ENCODE data around the gene ST3GAL4. TPM values are rescaled to one million over a fixed set of nuclear protein-coding genes. Genes with fewer than 3 reads are reported as not detected.

The ST3GAL4 gene
- total RNA-seq, 4 donors from 2014 or later, result 3.4 to 12.4 (median 9.6) TPM

DNA sequence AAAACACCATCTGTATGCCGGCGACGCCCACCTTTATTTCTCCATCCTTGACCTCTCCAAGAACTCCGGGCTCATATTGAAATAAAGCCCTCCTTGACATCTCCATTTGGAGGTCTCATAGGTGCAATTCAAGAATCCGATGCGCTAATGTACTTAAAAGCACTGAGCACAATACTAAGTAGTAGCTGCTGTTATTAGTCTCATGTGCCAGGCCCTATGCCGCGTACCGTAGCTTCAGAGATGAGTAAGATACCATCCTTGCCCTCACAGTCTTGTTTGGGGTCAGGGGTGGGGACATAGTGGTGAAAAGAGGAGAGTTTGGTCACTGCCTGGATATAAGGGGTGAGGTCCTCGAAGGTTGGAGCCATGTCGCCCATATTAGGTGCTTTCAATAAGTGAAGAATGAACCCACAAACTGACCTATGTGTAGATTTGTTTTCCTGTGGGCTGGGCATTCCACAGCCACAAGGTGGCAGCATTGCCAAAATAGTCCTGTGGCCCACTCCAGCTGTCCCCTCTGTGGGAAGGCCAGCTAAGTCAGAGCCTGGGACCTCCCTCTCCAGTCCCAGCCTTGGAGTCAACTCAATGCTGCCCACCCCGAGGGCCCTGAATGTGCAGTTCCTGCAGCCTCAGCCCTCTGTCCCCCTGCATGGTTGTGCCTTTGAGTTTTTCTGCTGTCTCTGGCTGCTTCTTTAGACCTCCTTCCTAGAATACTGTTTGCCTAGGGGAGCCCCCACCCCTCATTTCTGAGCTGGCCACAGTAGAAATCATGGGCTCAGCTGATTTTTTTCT is 45.1 kb upstream of the ST3GAL4 start:
- in situ Hi-C loops (cut with MboI; ENCODE audit: low sequenced_read_pairs in 4 of 4), result loop anchor here (10.0 to 25.0 kb wide), 3 partner anchors 164 to 177 kb away; no protein-coding TSS in a partner anchor
- H3K4me1 ChIP-seq, result peaks cover 16 to 29% of the 10 kb centered on the region in 2 donors

DNA sequence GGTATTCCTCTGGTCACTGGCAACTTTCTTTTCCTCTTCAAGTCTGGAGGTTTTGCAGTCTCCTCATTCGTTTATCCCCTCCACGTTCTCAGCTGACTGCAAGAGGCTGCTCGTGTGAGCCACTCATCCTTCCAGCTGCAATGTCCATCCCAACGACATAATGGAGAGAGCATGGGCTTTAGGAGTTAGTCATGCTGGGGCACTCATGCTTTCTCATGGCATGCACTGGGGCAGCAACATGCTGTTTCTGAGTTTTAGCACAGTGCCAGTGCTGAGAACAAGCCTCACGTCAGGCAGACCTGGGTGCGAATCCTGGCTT is 44.5 kb upstream of the ST3GAL4 start:
- no peak for DNase-seq
- peaks cover 16 to 25% of the 10 kb centered on the region in 2 donors for H3K4me1 ChIP-seq
- peak overlapping the region in 1 of 4 donors; percentile 23 for H3K27ac ChIP-seq
- H3K4me3 ChIP-seq, result no peak overlapping the region
- ATAC-seq, result no peak
- no peaks in the 10 kb centered on the region for H3K9me3 ChIP-seq
- H3K27me3 ChIP-seq, result no peaks in the 10 kb centered on the region
- intact Hi-C loops (cut with DNase I; ENCODE audit: low total_unique reads), result loop anchor here (1.0 to 10.0 kb wide), 3 partner anchors 58 to 684 kb away; no protein-coding TSS in a partner anchor
- in situ Hi-C loops (cut with MboI; ENCODE audit: low sequenced_read_pairs in 4 of 4), result loop anchor here (10.0 to 25.0 kb wide), 3 partner anchors 164 to 176 kb away; no protein-coding TSS in a partner anchor
- TF ChIP-seq POLR2A (IDR thresholded peaks at IDR 0.05), result no peak
- TF ChIP-seq, protein P1, sequence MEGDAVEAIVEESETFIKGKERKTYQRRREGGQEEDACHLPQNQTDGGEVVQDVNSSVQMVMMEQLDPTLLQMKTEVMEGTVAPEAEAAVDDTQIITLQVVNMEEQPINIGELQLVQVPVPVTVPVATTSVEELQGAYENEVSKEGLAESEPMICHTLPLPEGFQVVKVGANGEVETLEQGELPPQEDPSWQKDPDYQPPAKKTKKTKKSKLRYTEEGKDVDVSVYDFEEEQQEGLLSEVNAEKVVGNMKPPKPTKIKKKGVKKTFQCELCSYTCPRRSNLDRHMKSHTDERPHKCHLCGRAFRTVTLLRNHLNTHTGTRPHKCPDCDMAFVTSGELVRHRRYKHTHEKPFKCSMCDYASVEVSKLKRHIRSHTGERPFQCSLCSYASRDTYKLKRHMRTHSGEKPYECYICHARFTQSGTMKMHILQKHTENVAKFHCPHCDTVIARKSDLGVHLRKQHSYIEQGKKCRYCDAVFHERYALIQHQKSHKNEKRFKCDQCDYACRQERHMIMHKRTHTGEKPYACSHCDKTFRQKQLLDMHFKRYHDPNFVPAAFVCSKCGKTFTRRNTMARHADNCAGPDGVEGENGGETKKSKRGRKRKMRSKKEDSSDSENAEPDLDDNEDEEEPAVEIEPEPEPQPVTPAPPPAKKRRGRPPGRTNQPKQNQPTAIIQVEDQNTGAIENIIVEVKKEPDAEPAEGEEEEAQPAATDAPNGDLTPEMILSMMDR (IDR thresholded peaks at IDR 0.05 in 4 of 5, conservative IDR thresholded peaks at IDR 0.05 in 1 of 5), result no peak
- H3K36me3 ChIP-seq, result peaks cover 0 to 7% of the 10 kb centered on the region in 2 donors

More for the DNA sequence above, 45.1 kb upstream of the ST3GAL4 start:
- Histone ChIP-seq H3K27ac (peak overlapping the region in 3 of 4 donors; percentile 23 to 79 (median 43)), H3K27me3 (no peaks in the 10 kb centered on the region), H3K36me3 (peaks cover 0 to 7% of the 10 kb centered on the region in 2 donors), H3K9me3 (no peaks in the 10 kb centered on the region), H3K4me3 (no peak overlapping the region)
- ATAC-seq (peak; percentile 73 to 75), DNase-seq (peak; percentile 53 to 69)
- intact Hi-C loops (cut with DNase I; ENCODE audit: low total_unique reads), result loop anchor here (1.0 to 10.0 kb wide), 3 partner anchors 59 to 684 kb away; no protein-coding TSS in a partner anchor
- TF ChIP-seq, protein P1 (IDR thresholded peaks at IDR 0.05 in 4 of 5, conservative IDR thresholded peaks at IDR 0.05 in 1 of 5), result peak; percentile 67 to 89 (median 80)
- no peak for TF ChIP-seq POLR2A (IDR thresholded peaks at IDR 0.05)

DNA sequence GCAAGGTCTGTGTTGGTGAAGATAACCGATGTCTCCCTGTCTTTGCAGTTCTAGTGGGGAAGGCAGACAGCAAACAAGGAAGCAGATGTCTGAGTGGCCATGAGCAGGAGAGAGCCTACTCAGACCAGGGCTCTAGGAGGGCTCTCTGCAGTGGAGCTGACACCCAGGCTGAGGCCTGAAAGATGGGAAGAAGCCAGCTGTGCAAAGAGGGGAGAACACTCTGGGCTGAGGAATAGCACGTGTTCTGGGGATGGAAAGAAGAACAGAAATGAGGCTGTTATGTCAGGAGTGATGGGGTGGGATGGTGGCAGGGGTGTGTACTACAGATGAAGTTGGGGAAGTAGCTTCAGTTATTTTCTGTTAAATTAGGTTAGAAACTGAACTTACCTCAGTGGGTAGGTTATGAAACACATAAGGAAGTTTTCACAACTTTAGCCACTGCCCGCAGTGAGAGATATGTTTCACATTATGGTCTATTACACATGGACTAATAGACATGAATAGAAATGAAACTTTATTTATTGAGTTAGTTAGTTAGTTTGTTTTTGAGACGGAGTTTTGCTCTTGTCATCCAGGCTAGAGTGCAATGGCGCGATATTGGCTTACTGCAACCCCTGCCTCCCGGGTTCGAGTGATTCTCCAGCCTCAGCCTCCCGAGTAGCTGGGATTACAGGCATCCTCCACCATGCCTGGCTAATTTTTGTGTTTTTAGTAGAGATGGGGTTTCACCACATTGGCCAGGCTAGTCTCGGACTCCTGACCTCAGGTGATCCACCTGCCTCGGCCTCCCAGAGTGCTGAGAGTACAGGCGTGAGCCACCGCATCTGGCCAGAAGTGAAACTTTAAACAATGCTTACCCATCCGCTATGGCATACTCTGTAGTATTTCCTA is 43.8 kb upstream of the ST3GAL4 start:
- Histone ChIP-seq H3K27ac (no peak overlapping the region), H3K9me3 (no peaks in the 10 kb centered on the region), H3K27me3 (no peaks in the 10 kb centered on the region), H3K4me1 (peaks cover 16 to 19% of the 10 kb centered on the region in 2 donors), H3K36me3 (peaks cover 0 to 7% of the 10 kb centered on the region in 2 donors), H3K4me3 (no peak overlapping the region)
- intact Hi-C loops (cut with DNase I; ENCODE audit: low total_unique reads) (loop anchor here (10.0 kb wide), 1 partner anchor 683 kb away; no protein-coding TSS in a partner anchor), in situ Hi-C loops (cut with MboI; ENCODE audit: low sequenced_read_pairs in 4 of 4) (loop anchor here (10.0 to 25.0 kb wide), 3 partner anchors 163 to 176 kb away; no protein-coding TSS in a partner anchor)
- ATAC-seq (no peak), DNase-seq (no peak)
- no peak for TF ChIP-seq POLR2A (IDR thresholded peaks at IDR 0.05)
- TF ChIP-seq, protein P1 (IDR thresholded peaks at IDR 0.05 in 4 of 5, conservative IDR thresholded peaks at IDR 0.05 in 1 of 5), result no peak

DNA sequence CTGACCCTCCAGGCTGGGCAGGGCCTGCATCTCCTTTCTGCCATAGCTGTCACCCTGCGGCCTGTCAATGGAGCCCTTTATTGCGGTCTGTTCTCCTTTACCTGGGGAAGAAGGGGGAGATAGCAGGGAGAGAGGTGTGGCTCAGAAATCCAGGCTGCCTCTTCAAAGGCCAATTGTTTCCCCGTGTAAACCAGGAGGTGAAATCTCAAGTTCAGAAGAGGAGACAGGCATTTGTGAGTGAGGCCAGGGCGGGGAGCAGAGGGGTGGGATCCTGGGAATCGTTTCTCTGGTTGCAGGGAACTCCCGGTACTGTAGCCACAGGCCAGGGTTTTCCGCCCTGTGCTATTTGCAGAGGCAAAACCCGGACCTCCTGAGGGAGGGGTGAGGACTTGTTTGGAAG is 42.5 kb upstream of the ST3GAL4 start:
- Histone ChIP-seq H3K36me3 (peaks cover 0 to 7% of the 10 kb centered on the region in 2 donors), H3K9me3 (no peaks in the 10 kb centered on the region), H3K27me3 (no peaks in the 10 kb centered on the region), H3K27ac (no peak overlapping the region), H3K4me1 (peaks cover 22 to 26% of the 10 kb centered on the region in 2 donors), H3K4me3 (no peak overlapping the region)
- no peak for DNase-seq
- no peak for ATAC-seq
- in situ Hi-C loops (cut with MboI; ENCODE audit: low sequenced_read_pairs in 4 of 4), result loop anchor here (10.0 to 25.0 kb wide), 3 partner anchors 162 to 174 kb away; no protein-coding TSS in a partner anchor
- intact Hi-C loops (cut with DNase I; ENCODE audit: low total_unique reads), result loop anchor here (10.0 kb wide), 1 partner anchor 682 kb away; no protein-coding TSS in a partner anchor
- TF ChIP-seq POLR2A (IDR thresholded peaks at IDR 0.05), result no peak
- TF ChIP-seq, protein P1 (IDR thresholded peaks at IDR 0.05 in 4 of 5, conservative IDR thresholded peaks at IDR 0.05 in 1 of 5), result no peak

All from gastrocnemius medialis (tissue), 4 donors.